ENCODE measurements around the gene ADAT1.

DNA sequence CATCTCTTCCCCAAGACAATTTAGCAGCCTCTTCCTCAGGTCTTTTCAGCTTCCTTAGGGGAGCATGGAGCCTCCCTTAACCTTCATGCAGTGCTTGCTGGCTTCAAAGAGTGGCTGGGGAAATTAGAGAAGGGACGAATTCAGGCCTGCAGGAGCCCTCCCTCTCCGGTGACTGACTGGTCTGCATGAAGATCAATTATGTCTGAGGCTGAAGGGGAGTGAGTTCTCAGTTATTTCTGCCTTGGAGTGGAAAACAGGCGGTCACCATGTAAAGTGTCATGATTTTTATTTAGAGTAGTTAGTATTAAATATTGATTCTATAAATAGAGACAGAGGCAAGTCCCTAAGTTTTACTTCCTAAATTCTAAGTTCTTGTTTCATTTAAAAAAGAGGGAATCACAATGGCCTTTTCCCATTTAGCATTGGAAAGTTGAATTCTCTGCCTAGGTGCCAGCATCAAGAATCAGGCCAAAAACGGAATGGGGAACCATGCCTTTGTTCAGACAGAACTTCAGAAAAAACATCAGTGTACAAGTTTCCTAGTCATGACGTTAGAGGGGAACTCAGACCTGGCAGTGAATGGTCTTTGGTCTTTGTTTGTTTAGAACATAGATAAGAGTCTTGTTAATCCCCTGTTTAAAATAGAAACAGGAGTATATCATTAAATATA lies 52.5 kb downstream of the ADAT1 start:
- TF ChIP-seq, protein P1, sequence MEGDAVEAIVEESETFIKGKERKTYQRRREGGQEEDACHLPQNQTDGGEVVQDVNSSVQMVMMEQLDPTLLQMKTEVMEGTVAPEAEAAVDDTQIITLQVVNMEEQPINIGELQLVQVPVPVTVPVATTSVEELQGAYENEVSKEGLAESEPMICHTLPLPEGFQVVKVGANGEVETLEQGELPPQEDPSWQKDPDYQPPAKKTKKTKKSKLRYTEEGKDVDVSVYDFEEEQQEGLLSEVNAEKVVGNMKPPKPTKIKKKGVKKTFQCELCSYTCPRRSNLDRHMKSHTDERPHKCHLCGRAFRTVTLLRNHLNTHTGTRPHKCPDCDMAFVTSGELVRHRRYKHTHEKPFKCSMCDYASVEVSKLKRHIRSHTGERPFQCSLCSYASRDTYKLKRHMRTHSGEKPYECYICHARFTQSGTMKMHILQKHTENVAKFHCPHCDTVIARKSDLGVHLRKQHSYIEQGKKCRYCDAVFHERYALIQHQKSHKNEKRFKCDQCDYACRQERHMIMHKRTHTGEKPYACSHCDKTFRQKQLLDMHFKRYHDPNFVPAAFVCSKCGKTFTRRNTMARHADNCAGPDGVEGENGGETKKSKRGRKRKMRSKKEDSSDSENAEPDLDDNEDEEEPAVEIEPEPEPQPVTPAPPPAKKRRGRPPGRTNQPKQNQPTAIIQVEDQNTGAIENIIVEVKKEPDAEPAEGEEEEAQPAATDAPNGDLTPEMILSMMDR (IDR thresholded peaks at IDR 0.05): no peak
- no peak for TF ChIP-seq POLR2A (IDR thresholded peaks at IDR 0.05)
